C4-2B (cell line): ENCODE data around the gene ALDOA.

Source experiments
- CTCF ChIP-seq: fragments of 450-650 bp; conservative IDR thresholded peaks from 2 replicates; pipeline ENCODE4 v1.5.1; 2017; ENCODE audit warnings: mild to moderate bottlenecking
- ZFX ChIP-seq: fragments of 450-650 bp; IDR thresholded peaks from 2 replicates; pipeline ENCODE4 v1.6.1; 2017

GRCh38 chr16:30028438-30029076 is 37.0 kb upstream of the ALDOA start:
- TF ChIP-seq CTCF, result no peak
- TF ChIP-seq ZFX, result no peak
